Measurements from ENCODE around the gene OGFRL1.
A peak's percentile ranks its signal among the peaks of the same experiment; 100 is the strongest.

OGFRL1 gene

DNA sequence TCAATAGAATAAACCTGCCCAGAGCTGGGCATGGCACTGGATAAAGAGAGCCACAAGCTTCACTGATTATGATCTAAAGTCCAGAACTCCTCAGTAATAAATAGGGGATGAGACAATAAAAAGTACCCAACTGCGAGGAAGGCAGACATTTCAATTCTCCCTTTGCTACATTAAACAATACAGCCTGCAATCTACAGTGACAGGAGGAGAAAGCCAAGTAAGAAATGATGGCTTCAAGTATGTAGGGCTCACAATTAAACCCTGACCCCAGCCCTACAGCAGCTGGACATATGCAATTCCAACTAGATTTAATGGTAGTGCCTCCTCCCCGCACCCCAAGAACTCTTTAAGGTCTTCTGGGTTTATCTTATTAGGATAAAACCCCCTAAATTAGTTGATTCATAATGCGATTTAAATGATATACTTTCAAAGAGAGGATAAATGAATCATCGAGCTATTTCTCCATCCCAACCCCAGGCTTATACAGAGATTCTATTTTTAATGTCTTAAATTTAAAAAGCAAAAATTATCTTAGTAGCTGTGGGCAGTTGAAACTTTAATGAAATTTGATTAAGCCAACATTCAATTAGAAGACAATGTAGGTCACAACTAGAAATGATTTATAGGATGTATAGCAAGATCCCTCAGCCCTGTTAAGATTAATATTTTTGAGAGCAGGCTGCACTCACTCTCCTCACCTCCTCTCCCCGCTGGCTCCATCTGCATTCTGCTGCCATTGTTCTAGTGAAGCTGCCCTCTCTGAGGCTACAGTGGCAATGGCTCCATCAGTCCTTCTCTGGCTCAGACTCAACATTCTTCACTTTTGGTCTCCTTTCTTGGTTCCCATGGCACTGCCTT lies 57.1 kb downstream of the OGFRL1 start:
- Histone ChIP-seq H3K36me3 (replicated peaks) (no peaks in the 10 kb centered on the region), H3K4me3 (ENCODE audit: low read depth, low read length) (no peak overlapping the region), H3K27me3 (replicated peaks) (no peaks in the 10 kb centered on the region), H3K27ac (no peak overlapping the region)
- in situ Hi-C loops (cut with HindIII; ENCODE audit: low pct_ligation_motif_present, low sequenced_read_pairs), result loop anchor here (10.0 kb wide), 1 partner anchor 151 kb away; no protein-coding TSS in a partner anchor
- DNase-seq, result no peak
- TF ChIP-seq, protein P1, sequence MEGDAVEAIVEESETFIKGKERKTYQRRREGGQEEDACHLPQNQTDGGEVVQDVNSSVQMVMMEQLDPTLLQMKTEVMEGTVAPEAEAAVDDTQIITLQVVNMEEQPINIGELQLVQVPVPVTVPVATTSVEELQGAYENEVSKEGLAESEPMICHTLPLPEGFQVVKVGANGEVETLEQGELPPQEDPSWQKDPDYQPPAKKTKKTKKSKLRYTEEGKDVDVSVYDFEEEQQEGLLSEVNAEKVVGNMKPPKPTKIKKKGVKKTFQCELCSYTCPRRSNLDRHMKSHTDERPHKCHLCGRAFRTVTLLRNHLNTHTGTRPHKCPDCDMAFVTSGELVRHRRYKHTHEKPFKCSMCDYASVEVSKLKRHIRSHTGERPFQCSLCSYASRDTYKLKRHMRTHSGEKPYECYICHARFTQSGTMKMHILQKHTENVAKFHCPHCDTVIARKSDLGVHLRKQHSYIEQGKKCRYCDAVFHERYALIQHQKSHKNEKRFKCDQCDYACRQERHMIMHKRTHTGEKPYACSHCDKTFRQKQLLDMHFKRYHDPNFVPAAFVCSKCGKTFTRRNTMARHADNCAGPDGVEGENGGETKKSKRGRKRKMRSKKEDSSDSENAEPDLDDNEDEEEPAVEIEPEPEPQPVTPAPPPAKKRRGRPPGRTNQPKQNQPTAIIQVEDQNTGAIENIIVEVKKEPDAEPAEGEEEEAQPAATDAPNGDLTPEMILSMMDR (IDR thresholded peaks at IDR 0.05; ENCODE audit: low read depth, low read length, missing control alignments), result no peak

DNA sequence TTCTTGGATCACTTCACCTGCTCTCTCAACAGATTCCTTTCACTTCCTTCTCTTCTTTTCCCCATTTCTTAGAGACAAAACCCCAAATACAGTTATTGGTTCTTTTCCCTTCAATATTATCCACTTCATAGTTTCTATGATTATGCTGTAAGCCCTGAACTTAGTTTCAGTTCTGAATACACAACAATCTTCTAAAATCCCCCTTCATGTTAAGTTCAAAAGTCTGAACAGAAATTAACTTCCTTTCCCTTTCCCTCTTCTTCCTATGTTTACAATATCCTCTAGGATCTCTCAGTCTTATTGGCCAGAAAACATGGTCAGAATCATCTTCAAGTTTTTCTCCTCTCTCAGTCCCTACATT lies 57.7 kb downstream of the OGFRL1 start:
- TF ChIP-seq, protein P1 (IDR thresholded peaks at IDR 0.05; ENCODE audit: low read depth, low read length, missing control alignments), result no peak
- in situ Hi-C loops (cut with HindIII; ENCODE audit: low pct_ligation_motif_present, low sequenced_read_pairs), result loop anchor here (10.0 kb wide), 1 partner anchor 152 kb away; no protein-coding TSS in a partner anchor
- Histone ChIP-seq H3K36me3 (replicated peaks) (no peaks in the 10 kb centered on the region), H3K4me3 (ENCODE audit: low read depth, low read length) (no peak overlapping the region), H3K27me3 (replicated peaks) (no peaks in the 10 kb centered on the region), H3K27ac (no peak overlapping the region)
- DNase-seq, result no peak

GRCh38 chr6:71347119-71347518 lies 58.5 kb downstream of the OGFRL1 start:
- no peak overlapping the region for H3K4me3 ChIP-seq (ENCODE audit: low read depth, low read length)
- TF ChIP-seq, protein P1 (IDR thresholded peaks at IDR 0.05; ENCODE audit: low read depth, low read length, missing control alignments), result no peak
- H3K27ac ChIP-seq, result no peak overlapping the region
- no peaks in the 10 kb centered on the region for H3K27me3 ChIP-seq (replicated peaks)
- DNase-seq, result no peak
- no peaks in the 10 kb centered on the region for H3K36me3 ChIP-seq (replicated peaks)
- in situ Hi-C loops (cut with HindIII; ENCODE audit: low pct_ligation_motif_present, low sequenced_read_pairs), result loop anchor here (10.0 kb wide), 1 partner anchor 152 kb away; no protein-coding TSS in a partner anchor

DNA sequence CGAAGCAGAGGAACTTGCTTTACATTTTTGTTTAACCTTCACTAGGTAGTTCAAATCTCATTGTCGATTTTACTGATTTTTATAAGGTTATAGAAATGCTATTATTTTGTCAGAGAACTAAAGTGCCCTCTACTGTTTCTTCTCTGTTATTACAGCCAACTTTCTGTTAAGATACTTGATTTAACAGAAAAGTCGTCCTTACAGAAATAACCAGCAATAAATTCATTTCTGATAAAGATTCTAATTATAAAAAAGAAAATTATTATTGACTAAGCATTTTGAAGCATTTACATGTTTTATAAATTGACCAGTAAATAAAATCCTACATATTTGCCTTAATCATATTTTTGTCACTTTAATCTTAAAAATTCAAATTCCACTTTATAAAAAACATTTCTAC lies 60.8 kb downstream of the OGFRL1 start:
- no peaks in the 10 kb centered on the region for H3K36me3 ChIP-seq (replicated peaks)
- TF ChIP-seq, protein P1 (IDR thresholded peaks at IDR 0.05; ENCODE audit: low read depth, low read length, missing control alignments), result peak; percentile 40
- no peaks in the 10 kb centered on the region for H3K27me3 ChIP-seq (replicated peaks)
- no peak overlapping the region for H3K27ac ChIP-seq
- DNase-seq, result no peak
- H3K4me3 ChIP-seq (ENCODE audit: low read depth, low read length), result no peak overlapping the region
- in situ Hi-C loops (cut with HindIII; ENCODE audit: low pct_ligation_motif_present, low sequenced_read_pairs), result loop anchor here (10.0 kb wide), 1 partner anchor 155 kb away; no protein-coding TSS in a partner anchor

DNA sequence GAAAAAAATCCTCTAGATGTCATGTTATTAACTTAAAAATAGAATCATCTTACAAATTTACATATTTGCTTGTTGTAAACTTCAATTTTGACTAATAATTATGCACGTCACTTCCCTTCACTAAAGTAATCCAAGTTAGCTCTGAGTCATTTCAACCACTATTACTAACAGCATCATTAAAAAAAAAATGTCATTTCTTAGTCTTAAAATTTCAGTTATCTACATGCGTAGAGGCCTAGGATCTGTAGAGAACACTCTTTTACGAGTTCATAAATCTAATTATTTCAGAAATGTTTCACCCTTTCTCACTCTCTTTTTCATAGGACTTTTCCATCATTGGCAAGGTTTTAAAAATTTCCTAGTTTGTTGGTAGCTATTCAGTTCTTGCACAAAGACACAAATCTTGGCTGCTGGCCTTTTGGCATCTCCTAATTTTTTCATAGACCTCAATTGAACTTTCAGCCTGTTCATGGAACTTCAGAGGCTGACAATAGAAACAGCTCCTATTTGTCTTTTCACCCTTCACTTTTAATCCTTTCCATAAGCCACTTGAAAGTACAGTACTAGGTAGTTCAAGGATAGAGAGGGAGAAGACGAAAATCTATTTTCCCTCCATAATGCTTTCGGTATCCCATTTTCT lies 61.5 kb downstream of the OGFRL1 start:
- Histone ChIP-seq H3K36me3 (replicated peaks) (no peaks in the 10 kb centered on the region), H3K27me3 (replicated peaks) (no peaks in the 10 kb centered on the region), H3K4me3 (ENCODE audit: low read depth, low read length) (no peak overlapping the region), H3K27ac (no peak overlapping the region)
- TF ChIP-seq, protein P1 (IDR thresholded peaks at IDR 0.05; ENCODE audit: low read depth, low read length, missing control alignments), result no peak
- DNase-seq, result no peak
- in situ Hi-C loops (cut with HindIII; ENCODE audit: low pct_ligation_motif_present, low sequenced_read_pairs), result loop anchor here (10.0 kb wide), 1 partner anchor 155 kb away; no protein-coding TSS in a partner anchor

Data from brain microvascular endothelial cell (primary cell).